GM23248 (cell line): ENCODE measurements around the gene PLIN1.

Experiments used
- EZH2 ChIP-seq: fragments of 200-600 bp; sonication (generic); IDR thresholded peaks from 2 replicates; pipeline ENCODE4 v1.6.1; 2018; ENCODE audit warnings: antibody characterized with exemption, mild to moderate bottlenecking; ENCODE audit not compliant: insufficient read depth, poor library complexity, severe bottlenecking
- EZH2phosphoT487 ChIP-seq: fragments of 200-600 bp; sonication (generic); IDR thresholded peaks from 2 replicates; pipeline ENCODE4 v1.6.1; 2018; ENCODE audit warnings: antibody characterized with exemption, moderate library complexity, mild to moderate bottlenecking, low read depth; ENCODE audit not compliant: insufficient read depth

DNA sequence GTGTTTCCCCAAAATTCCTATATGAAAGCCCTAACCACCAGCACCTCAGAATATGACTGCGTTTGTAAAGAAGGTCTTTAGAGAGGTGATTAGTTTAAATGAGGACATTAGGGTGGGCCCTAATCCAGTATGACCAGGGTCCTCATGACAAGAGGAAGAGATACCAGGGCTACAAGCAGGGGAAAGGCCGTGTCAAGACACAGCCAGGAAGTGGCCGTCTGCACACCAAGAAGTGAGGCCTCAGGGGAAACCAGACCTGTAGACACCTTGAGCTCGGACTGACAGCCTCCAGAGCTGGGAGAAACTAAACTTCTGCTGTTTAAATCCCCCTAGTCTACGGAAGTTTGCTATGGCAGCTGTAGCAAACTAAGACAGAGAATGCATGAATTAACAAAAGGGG is 38.1 kb downstream of the PLIN1 start:
- TF ChIP-seq EZH2phosphoT487 = no peak
- no peak for TF ChIP-seq EZH2
